HG03571 (cell line): ENCODE results near the gene MTMR1.
A peak's percentile ranks its signal among the peaks of the same experiment; 100 is the strongest.

Experiments used
- ATAC-seq: cut with Tn5 transposase; IDR thresholded peaks from one replicate; pipeline ENCODE4 v1.9.1; 2021; ENCODE audit not compliant: unreplicated experiment

Gene MTMR1

DNA sequence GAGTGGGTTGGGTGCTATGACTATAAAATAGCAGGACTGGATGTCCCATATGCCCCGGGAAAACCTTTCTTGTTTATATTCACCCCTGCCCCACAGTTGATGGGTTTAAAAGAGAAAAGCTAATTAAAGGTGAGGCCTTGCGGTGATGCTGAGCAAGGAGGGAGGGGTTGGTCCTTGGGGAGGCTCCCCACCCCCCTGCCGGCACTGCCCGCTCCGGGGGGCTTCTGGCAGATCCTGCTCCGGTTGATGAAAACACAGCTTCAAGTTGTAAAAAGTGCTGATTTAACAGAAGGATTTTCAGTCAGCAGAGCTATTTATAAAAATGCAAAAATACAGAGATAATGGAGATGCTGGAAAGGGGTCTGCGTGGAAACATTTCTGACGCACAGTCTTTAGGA, 68.6 kb downstream of the MTMR1 start:
- no peak for ATAC-seq

DNA sequence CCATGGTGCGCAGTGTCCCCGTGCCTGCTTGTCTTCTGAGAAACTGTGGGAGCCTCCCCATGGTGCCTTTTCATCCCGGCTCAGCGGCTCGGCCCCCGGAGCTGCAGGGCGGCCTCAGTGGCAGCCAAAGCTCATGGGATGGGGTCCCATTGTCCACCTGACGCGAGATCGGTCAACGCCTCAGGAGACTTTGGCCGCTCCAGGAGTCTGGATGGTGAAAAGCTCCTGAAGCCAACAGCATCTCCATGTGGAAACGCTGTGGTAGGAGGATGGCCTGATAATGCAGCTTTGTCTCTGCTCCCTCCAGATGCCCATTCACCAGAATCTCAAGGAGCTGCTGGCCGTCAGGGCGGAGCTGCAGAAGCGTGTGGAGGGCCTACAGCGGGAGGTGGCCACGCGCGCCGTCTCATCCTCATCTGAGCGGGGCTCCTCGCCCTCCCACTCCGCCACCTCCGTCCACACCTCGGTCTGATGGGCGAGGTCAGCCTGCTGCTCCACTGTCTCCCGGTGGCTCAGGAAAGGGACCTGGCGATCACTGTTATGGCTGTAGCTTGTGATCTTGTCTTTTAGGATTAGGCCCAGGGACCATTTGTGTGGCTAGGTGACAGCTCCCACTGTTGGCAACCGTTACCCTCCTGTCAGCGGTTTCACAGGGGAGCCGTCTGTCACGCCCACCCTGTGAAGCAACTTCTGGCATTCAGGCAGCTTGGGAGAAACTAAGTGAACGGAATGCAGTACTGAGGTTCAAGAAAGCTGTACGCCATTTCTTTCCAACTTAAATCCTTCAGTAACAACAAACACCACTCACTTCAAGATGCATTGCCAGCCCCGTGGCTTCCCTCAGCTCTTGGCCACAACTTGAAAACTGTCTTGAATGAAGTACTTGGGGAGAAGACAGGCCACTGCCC, 69.3 kb downstream of the MTMR1 start:
- no peak for ATAC-seq

DNA sequence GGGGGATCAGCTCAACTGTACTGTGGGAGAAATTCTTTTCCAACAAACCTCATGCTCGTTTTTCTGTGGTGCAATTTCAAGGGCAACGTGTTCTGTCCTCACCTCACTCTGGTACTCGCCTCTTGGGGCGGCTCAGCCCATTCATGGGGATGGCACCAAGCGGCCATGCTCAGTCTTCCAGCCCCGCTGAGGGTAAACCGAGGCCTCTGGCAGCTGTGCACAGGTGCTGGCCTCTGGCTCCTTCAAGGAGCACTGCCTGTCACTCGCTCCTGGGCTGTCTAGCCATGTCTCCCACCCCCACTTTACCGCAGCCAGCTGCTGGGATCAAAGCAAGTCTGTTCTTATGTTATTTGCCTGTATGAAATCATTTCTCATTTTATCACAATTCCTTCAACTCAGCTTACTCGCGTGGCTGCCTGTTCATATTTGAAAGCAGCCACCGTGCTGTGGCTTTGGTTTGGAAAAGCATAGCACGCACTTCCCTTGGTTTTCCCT, 70.2 kb downstream of the MTMR1 start:
- ATAC-seq = no peak

DNA sequence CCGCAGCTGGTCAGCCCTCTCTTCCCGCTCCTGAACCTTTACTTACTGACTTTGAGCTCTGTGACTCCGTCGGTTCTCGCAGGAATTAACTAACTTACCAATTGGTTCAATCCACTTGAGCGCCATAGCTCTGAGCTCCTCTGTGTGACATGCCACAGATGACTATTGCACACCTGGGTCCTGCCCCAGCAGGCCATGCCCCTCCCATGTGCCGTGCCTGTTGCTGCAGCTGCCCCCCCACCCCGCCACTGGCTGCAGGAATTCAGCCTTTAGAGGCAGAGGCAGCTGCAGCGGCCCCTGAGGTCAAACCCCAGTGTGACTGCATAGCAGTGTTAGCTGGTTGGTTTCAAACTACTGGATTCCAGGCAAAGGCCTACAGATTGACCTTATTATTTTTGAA, 70.6 kb downstream of the MTMR1 start:
- no peak for ATAC-seq

DNA sequence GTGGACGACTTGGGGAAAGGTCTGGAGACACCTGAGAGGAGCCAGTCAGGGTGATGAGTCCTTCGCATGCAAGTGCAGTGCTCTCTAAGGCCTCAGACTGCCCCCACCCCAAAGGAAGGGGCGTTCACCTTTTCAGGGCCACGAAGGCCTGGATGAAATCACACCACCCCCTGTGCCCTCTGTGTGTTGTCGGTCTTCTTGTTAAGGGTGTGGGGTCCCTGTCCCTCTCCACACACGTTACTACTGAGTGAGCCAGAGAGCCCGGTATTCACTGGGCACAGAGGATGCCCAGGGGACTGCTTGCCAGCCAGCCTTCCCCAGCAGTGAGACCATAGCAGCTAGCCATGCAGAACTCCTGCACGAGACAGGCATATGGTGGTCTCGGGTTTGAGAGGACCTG, 72.0 kb downstream of the MTMR1 start:
- no peak for ATAC-seq

DNA sequence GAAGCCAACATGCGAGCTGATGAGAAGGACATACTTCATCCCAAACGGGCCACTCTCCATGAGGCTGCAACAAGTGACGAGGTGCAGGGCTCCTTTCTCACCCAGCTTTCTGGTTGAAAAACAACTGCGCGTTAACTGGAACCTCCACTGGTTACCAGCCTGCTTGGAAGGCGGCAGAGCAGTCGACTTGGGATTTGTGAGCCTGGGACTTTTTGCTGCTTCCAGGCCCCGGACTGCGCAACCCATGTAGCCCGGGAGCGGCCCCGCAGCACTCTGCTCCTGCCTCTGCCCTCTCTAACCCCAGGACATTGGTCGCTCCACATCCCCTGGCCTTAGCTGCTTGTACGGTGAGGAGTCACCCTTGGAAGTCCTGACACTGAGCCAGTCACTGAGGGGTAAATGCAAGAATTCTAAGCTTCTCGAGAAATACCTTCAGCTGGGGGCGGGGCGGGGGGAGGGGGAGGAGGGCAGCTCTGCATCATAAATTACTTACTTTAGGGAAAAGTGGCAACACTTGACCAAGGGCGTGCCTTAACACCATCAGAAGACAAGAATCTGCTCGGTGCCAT, 72.7 kb downstream of the MTMR1 start:
- no peak for ATAC-seq

DNA sequence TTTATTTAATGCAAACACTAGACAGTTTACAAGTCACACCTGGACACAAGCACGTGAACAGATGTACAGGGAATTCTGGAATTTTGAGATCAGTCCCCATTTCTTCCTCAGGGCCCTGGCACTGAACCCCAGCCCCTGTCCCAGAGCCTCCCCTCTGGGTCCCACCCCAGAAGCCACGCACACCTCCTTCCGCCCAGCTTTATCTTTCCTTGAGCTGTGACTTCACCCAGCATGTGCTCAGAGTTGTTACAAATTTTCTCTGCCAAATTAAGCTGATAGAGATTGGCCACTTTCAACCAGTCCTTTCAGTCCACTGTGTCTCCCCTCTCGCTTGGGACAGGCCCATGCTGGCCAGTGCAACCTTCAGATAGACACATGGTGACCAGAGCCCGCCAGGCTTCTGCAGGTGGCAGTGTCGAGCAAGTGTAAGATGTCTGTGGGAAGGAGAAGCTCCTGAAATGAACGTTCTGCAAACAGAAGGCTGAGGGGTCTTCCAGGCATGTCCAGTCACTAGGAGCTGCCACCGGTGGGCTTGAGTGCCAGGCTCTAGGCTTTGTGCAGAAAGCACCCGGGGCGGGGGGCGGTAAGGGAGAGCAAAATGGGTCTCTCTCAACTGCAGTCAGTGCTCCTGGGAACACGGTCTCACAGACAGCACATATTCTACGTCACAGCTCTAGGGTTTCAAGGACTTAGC, 73.3 kb downstream of the MTMR1 start:
- ATAC-seq = no peak

DNA sequence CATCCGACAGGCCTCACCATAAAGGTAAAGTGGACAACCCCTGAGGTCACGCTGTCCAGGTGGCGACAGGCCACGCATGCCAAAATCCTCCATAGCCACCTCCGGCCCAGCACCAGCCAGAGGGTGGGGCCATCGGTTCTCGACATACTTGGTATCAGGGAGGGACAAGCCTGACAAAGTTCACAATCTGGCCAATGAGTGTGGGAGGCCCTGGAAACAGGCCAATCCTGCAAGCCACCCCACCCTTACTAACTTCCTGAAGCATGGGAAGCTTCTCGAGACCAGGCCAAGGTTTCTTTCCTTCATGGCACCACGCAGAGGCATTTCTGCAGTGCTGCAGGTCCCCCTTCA, 73.8 kb downstream of the MTMR1 start:
- no peak for ATAC-seq

DNA sequence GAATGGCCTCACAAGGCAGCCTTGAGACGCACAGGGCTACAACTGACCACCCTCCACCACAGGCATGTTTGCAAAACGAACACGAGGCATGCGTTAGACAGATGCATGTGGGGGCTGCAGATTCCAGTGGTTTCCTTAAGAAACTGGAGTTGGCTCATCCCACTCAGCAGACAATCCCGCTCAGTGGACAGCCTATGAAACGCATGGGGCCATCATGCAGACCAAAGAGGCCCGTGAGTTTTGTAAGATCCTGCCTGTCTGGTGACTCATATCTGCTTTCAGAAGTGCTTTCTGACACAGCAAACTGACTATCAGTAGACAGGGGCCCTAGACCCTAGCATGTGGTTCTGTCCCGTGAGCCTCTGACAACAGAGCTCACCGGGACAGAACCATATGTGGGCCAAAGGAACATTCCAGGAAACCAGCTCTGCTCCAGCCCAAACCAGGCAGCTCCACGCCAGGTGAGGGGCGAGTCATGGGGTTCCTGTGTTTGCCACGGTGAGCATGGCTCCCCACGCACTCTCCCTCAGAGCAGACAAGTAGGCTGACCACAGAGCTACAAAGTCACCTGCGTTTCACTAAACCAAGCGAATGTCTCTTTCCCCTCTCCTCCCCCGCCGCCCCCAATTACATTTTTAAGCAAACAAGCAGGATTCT, 74.4 kb downstream of the MTMR1 start:
- ATAC-seq = no peak

DNA sequence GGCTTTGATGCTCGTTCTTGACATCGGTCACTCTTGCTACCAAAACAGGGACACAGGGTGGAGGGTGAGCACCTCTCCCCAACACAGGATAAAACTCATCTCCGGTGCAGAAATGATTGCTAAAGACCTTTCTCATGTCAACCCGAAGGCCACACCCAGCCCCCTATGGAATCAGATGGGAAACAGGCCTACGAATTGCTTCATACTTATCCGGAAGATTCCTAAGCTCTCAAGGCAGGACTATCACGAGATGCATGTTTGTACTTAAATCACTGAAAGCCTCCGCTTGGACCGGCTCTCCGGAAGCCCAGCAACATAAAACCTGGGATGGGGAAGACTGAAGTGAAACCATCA, 74.9 kb downstream of the MTMR1 start:
- ATAC-seq = no peak

DNA sequence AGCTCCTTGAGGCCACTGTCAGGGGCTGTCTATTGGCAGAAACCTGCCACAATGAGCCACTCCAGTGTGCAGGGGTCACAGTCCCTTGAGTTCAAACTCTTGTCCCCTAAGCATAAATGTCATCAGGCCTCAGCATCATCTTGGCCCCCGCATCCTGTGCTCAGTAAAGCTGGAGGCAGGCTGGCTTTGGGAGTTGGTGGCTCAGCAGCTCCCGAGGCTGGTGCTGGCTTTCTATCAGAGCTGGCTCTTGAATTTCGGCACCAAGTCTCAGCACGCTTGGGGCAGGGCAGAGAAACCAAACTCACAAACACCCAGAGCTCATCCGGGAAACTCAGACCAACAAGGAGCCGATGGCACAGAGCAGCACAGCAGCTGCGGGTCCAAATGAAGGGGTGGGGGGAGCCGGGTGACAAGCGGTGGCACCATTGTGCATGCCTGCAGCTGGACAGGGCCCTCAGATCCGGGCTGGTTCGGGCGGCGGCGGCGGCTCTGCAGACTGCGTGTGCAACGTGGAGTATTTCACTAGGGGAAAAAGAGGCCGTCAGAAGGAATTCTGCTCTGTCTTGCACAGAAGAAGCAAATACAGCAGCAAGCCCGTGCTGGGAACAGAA, 75.5 kb downstream of the MTMR1 start:
- ATAC-seq = no peak

DNA sequence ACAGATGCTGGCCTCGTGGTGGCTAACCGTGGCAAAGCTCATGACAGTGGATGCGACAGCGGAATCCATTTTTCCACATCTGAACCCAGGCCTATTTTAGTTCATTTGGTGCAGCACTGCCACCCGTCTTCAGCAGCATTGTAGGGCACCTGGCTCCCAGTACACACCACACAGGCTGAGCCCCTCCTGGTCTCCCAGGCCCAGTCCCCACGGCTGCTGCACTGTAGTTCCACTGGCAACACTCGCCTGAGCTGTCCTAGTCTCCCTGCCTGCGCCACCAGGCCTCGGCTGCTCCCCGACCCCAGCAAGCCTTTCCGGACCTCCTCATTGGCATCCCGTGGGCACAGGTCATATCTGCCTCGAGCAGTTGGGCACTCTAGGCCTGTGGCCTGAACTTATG, 76.2 kb downstream of the MTMR1 start:
- no peak for ATAC-seq

DNA sequence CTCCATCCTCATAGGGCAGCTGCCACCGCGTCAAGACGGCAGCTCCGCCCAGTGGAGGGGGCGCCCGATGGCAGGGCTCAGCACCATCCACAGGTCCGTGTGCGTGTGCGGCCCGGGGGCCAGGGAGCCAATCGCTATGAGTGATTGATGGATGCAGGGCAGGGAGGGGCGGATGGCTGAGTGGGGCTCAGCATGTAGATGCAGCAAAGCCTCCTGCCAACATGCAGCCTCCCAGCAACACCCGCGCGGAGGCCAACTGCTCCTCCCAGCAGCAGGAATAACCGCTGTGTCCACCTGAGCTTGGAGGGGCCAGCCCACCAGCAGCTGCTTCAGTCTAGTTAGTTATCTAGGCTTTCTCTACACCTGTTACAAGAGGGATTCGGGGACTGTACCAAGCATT, 77.4 kb downstream of the MTMR1 start:
- no peak for ATAC-seq

DNA sequence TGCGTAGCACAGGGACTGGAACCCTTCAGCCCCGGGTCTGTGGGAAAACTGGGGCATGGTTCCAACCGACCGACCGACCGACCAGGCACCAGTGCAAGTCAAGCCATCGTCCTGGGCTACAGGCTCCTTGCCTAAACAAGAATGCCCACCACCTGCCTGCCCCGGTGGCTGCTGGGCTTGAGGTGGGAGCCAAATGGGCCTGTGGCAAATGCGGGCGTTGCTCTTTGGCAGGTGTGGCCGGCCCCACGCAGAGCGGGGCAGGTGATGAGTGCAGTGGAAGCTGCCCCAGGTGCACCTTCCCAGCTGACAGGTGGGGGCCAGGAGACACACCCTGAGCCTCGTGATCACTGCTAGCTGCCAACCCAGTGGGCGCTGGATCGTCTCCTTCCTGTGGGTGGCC, 77.9 kb downstream of the MTMR1 start:
- ATAC-seq = no peak

DNA sequence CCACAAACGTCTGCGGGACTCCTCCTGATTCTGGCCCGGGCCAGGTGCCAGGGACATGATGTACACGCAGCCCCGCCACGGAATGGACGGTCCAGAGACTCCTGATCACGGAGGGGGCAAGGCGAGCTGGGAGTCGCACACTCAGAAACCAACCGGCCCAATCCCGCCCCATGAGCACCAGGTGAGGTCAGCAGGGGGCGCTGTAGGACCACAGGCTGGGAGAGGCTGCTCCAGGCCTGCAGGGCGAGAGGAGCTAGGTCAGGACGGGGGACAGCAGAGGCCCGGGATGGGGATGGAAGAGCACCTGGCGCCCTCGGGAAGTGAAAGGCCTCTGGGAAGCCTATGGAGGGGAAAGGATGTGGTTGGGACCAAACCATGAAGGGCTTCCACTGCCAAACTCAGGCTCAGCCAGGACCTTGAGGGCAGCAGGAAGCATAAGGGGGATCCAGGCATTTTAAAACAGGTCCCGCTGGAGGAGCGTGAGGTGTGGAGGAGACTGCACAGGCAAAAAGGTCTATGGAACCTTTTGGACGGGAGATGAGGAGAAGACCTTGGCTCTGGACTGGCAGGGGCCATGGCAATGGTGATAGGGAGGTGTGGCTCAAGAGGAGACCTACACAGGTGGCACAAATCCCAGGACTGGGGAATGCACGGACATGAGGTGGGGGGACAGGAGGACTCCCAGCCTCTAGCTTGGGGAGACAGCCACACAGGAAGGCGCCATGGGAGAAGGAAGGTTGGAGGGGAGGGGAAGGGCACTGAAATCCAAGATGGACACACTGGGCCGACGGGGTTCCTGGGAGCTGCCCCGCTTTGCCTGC, 79.2 kb downstream of the MTMR1 start:
- ATAC-seq = peak; percentile 79

DNA sequence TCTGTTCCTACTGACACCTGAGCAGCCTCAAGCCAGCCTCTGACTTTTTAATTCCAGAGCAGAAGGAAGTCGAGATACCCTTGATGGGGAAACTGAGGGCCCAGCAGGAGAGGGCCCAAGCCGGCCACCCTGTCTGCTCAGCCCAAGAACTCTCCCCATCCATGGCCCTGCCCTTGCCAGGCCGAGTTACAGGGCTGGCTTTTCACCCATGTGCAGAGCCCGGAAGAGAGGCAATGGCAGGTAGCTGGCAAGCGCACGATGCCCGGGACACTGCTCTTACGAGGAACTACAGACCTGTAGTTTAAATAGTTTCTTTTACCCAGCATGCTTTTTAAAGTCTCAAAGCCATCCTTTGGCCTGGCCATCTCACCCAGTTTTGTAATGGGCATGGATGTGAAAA, 79.9 kb downstream of the MTMR1 start:
- ATAC-seq = no peak

DNA sequence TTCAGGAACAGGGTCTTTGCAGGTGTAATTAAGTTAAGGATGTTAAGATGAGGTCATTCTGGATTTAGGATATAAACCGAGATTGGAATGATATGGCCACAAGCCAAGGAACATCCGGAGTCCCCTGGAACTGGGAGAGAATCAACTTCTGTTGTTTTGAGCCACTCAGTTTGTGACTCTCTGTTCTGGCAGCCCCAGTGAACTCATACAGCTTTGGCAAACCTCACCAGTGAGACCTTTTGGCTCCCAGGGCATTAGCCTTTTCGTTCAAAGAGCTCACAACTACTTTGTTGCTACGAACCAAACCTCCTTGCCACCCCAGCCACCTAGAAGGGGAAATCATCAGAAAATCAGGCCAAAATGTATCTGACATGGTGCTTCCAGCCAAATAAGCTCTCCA, 80.4 kb downstream of the MTMR1 start:
- ATAC-seq = no peak

DNA sequence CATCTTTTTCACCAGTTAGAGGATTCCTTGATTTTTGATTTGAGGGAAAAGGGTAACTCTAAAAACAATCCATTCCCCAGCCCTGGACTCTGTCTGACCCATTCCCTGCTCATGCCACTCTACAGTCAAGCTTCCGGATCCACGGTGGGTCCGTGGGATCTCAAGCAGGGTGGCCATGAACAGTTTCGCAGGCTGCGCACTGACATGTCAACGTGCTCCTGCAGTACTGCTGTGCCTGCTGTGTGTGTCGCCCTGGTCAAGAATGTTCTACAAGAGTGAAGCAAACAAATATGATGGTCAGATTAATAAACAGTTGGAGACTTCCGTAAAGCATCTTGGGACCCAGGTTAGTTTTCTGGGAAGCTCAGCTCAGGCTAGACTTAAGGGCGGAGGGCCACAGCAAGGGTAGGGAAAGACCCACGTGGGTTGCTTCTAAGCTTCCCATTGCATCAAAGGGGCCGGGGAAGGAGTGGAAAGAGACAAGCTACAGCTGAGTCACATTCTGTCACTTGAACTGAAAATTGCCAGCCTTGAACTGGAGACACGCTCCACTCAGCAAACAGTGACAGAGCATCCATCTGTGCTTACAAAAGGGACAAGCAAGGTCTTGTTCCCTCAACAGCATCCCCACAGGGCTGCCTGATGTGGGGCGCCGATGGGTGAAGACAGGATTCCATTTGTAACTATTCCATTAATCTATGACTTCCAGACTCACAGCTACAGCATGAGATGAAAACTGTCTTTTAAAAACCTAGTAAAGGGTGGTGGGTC, 81.8 kb downstream of the MTMR1 start:
- ATAC-seq = no peak

DNA sequence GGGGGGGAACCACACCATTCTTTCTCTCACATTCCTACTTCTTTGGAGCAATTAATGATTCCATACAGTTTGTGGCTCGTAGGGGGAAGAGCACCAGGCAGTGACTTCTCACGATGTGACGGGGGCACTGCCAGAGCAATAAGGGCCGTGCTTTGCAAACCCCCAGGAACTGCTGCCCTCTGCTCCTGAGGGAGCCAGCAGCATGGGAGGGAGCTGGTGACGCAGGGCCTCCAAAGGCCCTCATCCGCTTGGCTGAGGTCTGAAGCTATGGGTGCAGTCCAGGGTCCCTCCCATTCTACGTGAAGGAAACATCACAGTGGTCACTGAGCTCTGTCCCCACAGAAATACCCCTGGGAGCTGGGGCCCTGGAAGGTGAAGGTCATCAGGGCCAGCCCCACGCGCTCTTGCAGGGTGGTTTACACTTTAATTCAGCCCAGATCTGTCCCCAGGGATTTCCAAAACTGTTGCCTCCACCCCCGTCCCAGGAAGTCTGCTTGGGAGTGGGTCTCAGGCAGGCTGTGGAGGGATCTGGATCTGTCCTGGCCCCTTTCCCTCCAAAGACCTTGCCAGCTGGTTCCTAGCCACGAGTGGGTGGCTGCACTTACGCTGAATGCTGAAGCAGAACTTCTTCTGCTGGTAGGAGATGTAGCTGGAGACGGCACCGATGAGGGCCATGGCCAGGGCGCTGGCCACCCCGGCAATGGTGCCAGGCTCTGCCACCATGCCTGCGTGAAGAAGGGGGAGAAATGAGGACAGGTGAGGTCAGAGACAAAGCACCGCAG, 82.6 kb downstream of the MTMR1 start:
- ATAC-seq = no peak
